Hindlimb muscle (tissue), 1 donor: Measurements from ENCODE around the gene PARP6. TPM values are rescaled to one million over a fixed set of nuclear protein-coding genes. Genes with fewer than 3 reads are reported as not detected.
A peak's percentile ranks its signal among the peaks of the same experiment; 100 is the strongest.

Source experiments
- DNase-seq: peaks from one replicate; pipeline ENCODE4 v3.0.0-alpha.2; 2013
- polyA plus RNA-seq: library from polyadenylated mRNA; unstranded; fragments of 120-200 nt; gene quantifications from one replicate; pipeline ENCODE4 v1.2.1, GENCODE V29; 2013; ENCODE audit not compliant: insufficient read length

PARP6 gene
- 56.4 TPM for polyA plus RNA-seq

GRCh38 chr15:72272213-72272996 is at the start of gene PARP6:
Gene PARP6 (minus strand): TSS chr15:72272554. CDS start chr15:72267477, 5,077 bp downstream.
- peak; percentile 99 for DNase-seq

GRCh38 chr15:72319985-72320671 is 47.8 kb upstream of the PARP6 start, which contains the start of gene CELF6:
Gene CELF6 (minus strand): TSS chr15:72320157. CDS start chr15:72319874, 283 bp downstream.
- peak; percentile 62 for DNase-seq

- peak; percentile 82 for DNase-seq
Observed at GRCh38 chr15:72319360-72319984, 47.1 kb upstream of the PARP6 start.

- no peak for DNase-seq
Observed at GRCh38 chr15:72318408-72318942, 46.1 kb upstream of the PARP6 start.

GRCh38 chr15:72315706-72316370 is 43.5 kb upstream of the PARP6 start:
- DNase-seq = no peak

GRCh38 chr15:72313881-72314280 is 41.5 kb upstream of the PARP6 start:
- DNase-seq = no peak

GRCh38 chr15:72313448-72313840 is 41.1 kb upstream of the PARP6 start:
- no peak for DNase-seq

- no peak for DNase-seq
Observed at GRCh38 chr15:72312605-72313447, 40.5 kb upstream of the PARP6 start.

- no peak for DNase-seq
Observed at GRCh38 chr15:72307026-72307425, 34.7 kb upstream of the PARP6 start.

- DNase-seq = no peak
Observed at GRCh38 chr15:72306211-72306785, 33.9 kb upstream of the PARP6 start.

GRCh38 chr15:72304596-72304995 is 32.2 kb upstream of the PARP6 start:
- DNase-seq = no peak

- DNase-seq = no peak
Observed at GRCh38 chr15:72302955-72303354, 30.6 kb upstream of the PARP6 start.

GRCh38 chr15:72289597-72290325 is 17.4 kb upstream of the PARP6 start:
- DNase-seq = no peak

- DNase-seq = no peak
Observed at GRCh38 chr15:72288796-72289596, 16.6 kb upstream of the PARP6 start.

- DNase-seq = no peak
Observed at GRCh38 chr15:72285927-72286516, 13.7 kb upstream of the PARP6 start.

GRCh38 chr15:72285402-72285801 is 13.0 kb upstream of the PARP6 start:
- DNase-seq = no peak

GRCh38 chr15:72284781-72285180 is 12.4 kb upstream of the PARP6 start:
- DNase-seq = no peak

- no peak for DNase-seq
Observed at GRCh38 chr15:72281713-72282112, 9.4 kb upstream of the PARP6 start.

- DNase-seq = no peak
Observed at GRCh38 chr15:72280751-72281150, 8.4 kb upstream of the PARP6 start.
